22Rv1 (cell line): Measurements from ENCODE around the gene MSL2.
"Not testable (repeated sequence)": the region's sequence is repeated elsewhere in the genome, so short reads cannot be mapped to it uniquely, and the experiment has no call there.

Source experiments
- H3K27ac ChIP-seq: fragments of 450-650 bp; 2 replicates; pipeline ENCODE4 v1.5.1; 2017
- CTCF ChIP-seq: fragments of 450-650 bp; IDR thresholded peaks from 2 replicates; pipeline ENCODE4 v1.5.1; 2017; ENCODE audit warnings: mild to moderate bottlenecking
- ZFX ChIP-seq: fragments of 450-650 bp; IDR thresholded peaks from 2 replicates; pipeline ENCODE4 v1.6.1; 2017; ENCODE audit warnings: antibody characterized with exemption, borderline replicate concordance

Gene MSL2

GRCh38 chr3:136232413-136232812, 36.3 kb upstream of the MSL2 start:
- TF ChIP-seq ZFX (no peak), CTCF (no peak)
- H3K27ac ChIP-seq: no peak overlapping the region

GRCh38 chr3:136222746-136223145, 26.6 kb upstream of the MSL2 start:
- not testable (repeated sequence) for H3K27ac ChIP-seq

- TF ChIP-seq CTCF (no peak), ZFX (no peak)
- no peak overlapping the region for H3K27ac ChIP-seq
Measured at GRCh38 chr3:136211547-136211946, 15.4 kb upstream of the MSL2 start.

- no peak overlapping the region for H3K27ac ChIP-seq
- TF ChIP-seq CTCF: no peak
- no peak for TF ChIP-seq ZFX
Measured at GRCh38 chr3:136209921-136210320, 13.8 kb upstream of the MSL2 start.

- no peak for TF ChIP-seq ZFX
- no peak for TF ChIP-seq CTCF
Measured at GRCh38 chr3:136207489-136208115, 11.5 kb upstream of the MSL2 start.

GRCh38 chr3:136199219-136199618, 3.1 kb upstream of the MSL2 start:
- not testable (repeated sequence) for H3K27ac ChIP-seq

More at GRCh38 chr3:136207489-136208115, 11.5 kb upstream of the MSL2 start:
- no peak overlapping the region for H3K27ac ChIP-seq

GRCh38 chr3:136198462-136199078, 2.4 kb upstream of the MSL2 start:
- not testable (repeated sequence) for H3K27ac ChIP-seq

- peak overlapping the region; percentile 99 for H3K27ac ChIP-seq
- TF ChIP-seq ZFX: no peak
- TF ChIP-seq CTCF: no peak
Measured at GRCh38 chr3:136197159-136197793, 1.1 kb upstream of the MSL2 start.
